IMR-90 (cell line): ENCODE results near the gene SLCO3A1. TPM values are rescaled to one million over a fixed set of nuclear protein-coding genes. Genes with fewer than 3 reads are reported as not detected.

Experiments
- ATAC-seq: fragments of 200-7000 bp; cut with Tn5 transposase; 2 replicates; pipeline ENCODE4 v1.9.1; 2020; ENCODE audit warnings: low read depth, mild to moderate bottlenecking, moderate library complexity
- BruUV-seq: library from RNA; stranded (reverse); fragments of 400-500 nt; replicated peaks from 2 replicates; lab custom pipeline; 2021; lab: Mats Ljungman, UMichigan
- CTCF ChIA-PET: fragments of 300-600 bp; formaldehyde crosslinking; extraction: SDS; loops from one replicate; lab custom pipeline; 2021; ENCODE audit warnings: antibody characterized with exemption; lab: Yijun Ruan, JAX
- POLR2A ChIA-PET: fragments of 300-600 bp; sonication (Branson Sonifier 250); formaldehyde crosslinking; loops from one replicate; lab custom pipeline; 2022; ENCODE audit warnings: antibody characterized with exemption; ENCODE audit not compliant: unreplicated experiment; lab: Charles Lee
- DNase-seq: peaks from one replicate; pipeline ENCODE4 v3.0.0; 2013
- H2AFZ ChIP-seq: replicated peaks from 2 replicates; pipeline ENCODE3; 2013; ENCODE audit warnings: low read length, mild to moderate bottlenecking; ENCODE audit not compliant: poor library complexity
- H2AK5ac ChIP-seq: 2 replicates; pipeline ENCODE4 v1.6.1; 2013; ENCODE audit warnings: low read depth, low read length, inconsistent platforms
- H2AK9ac ChIP-seq: replicated peaks from 2 replicates; pipeline ENCODE3; 2013; ENCODE audit warnings: mild to moderate bottlenecking, low read depth, low read length, moderate library complexity; ENCODE audit not compliant: poor library complexity
- H2BK120ac ChIP-seq: 2 replicates; pipeline ENCODE4 v1.6.1; 2013; ENCODE audit warnings: low read depth, low read length, inconsistent platforms
- H2BK15ac ChIP-seq: 3 replicates; pipeline ENCODE4 v1.6.1; 2013; ENCODE audit warnings: low read depth, low read length, inconsistent platforms
- H2BK20ac ChIP-seq: 2 replicates; pipeline ENCODE4 v1.6.1; 2013; ENCODE audit warnings: low read depth, mild to moderate bottlenecking, inconsistent platforms, low read length, moderate library complexity
- H2BK5ac ChIP-seq: 2 replicates; pipeline ENCODE4 v1.6.1; 2013; ENCODE audit warnings: mild to moderate bottlenecking, low read depth, low read length, inconsistent platforms; ENCODE audit not compliant: poor library complexity, severe bottlenecking
- H3K14ac ChIP-seq: replicated peaks from 2 replicates; pipeline ENCODE4 v1.6.1; 2013; ENCODE audit warnings: low read depth, low read length, inconsistent platforms
- H3K18ac ChIP-seq: 2 replicates; pipeline ENCODE4 v1.6.1; 2013; ENCODE audit warnings: low read depth, low read length, control low read depth
- H3K23ac ChIP-seq: 2 replicates; pipeline ENCODE4 v1.6.1; 2013; ENCODE audit warnings: low read depth, low read length, inconsistent platforms
- H3K27ac ChIP-seq: 2 replicates; pipeline ENCODE4 v1.5.1; 2013; ENCODE audit warnings: mild to moderate bottlenecking, control low read depth, low read length; ENCODE audit not compliant: insufficient read depth
- H3K27me3 ChIP-seq: 2 replicates; pipeline ENCODE4 v1.6.1; 2013; ENCODE audit warnings: low read length; ENCODE audit not compliant: control insufficient read depth, insufficient read depth
- H3K36me3 ChIP-seq: 2 replicates; pipeline ENCODE4 v1.6.1; 2013; ENCODE audit warnings: low read length, mixed read lengths; ENCODE audit not compliant: control insufficient read depth, insufficient read depth
- H3K4ac ChIP-seq: 2 replicates; pipeline ENCODE4 v1.6.1; 2013; ENCODE audit warnings: low read depth, low read length, inconsistent platforms
- H3K4me1 ChIP-seq: 2 replicates; pipeline ENCODE4 v1.6.1; 2013; ENCODE audit warnings: low read length, mixed read lengths; ENCODE audit not compliant: control insufficient read depth, insufficient read depth
- H3K4me2 ChIP-seq: 2 replicates; pipeline ENCODE4 v1.6.1; 2013; ENCODE audit warnings: low read depth, mild to moderate bottlenecking, control low read depth, low read length, moderate library complexity
- H3K4me3 ChIP-seq: 2 replicates; pipeline ENCODE4 v1.5.1; 2013; ENCODE audit warnings: low read depth, mild to moderate bottlenecking, control low read depth, low read length, moderate library complexity; ENCODE audit not compliant: insufficient read depth
- H3K56ac ChIP-seq: 2 replicates; pipeline ENCODE4 v1.6.1; 2013; ENCODE audit warnings: low read length, inconsistent platforms; ENCODE audit not compliant: insufficient read depth; ENCODE audit errors: extremely low read depth
- H3K79me1 ChIP-seq, 2 experiments: 2 replicates each; pipeline ENCODE4 v1.6.1; 2013; ENCODE audit warnings: low read length in 2 of 2, inconsistent platforms in 1 of 2, low read depth in 1 of 2
- H3K9ac ChIP-seq: 2 replicates; pipeline ENCODE4 v1.6.1; 2013; ENCODE audit warnings: low read depth, low read length, control low read depth
- H3K9me1 ChIP-seq: 2 replicates; pipeline ENCODE4 v1.6.1; 2013; ENCODE audit warnings: low read length, inconsistent platforms; ENCODE audit not compliant: insufficient read depth
- H3K9me3 ChIP-seq: 2 replicates; pipeline ENCODE4 v1.6.1; 2013; ENCODE audit warnings: low read length; ENCODE audit not compliant: control insufficient read depth, insufficient read depth
- H4K20me1 ChIP-seq: 2 replicates; pipeline ENCODE4 v1.6.1; 2013; ENCODE audit warnings: low read length, inconsistent platforms; ENCODE audit not compliant: insufficient read depth
- H4K5ac ChIP-seq: 2 replicates; pipeline ENCODE4 v1.6.1; 2013; ENCODE audit warnings: mild to moderate bottlenecking, low read depth, low read length, control low read depth
- H4K8ac ChIP-seq, 2 experiments: 2 replicates each; pipeline ENCODE4 v1.6.1; 2013; ENCODE audit warnings: low read depth in 2 of 2, low read length in 2 of 2, control low read depth in 1 of 2, inconsistent platforms in 1 of 2
- H4K91ac ChIP-seq: 2 replicates; pipeline ENCODE4 v1.6.1; 2013; ENCODE audit warnings: low read depth, low read length, inconsistent platforms; ENCODE audit not compliant: insufficient read depth
- CHD1 ChIP-seq: IDR thresholded peaks from 2 replicates; pipeline ENCODE4 v1.6.1; 2012; ENCODE audit warnings: low read depth, low read length, improper control_type of control experiment
- NFE2L2 ChIP-seq: fragments of 150-350 bp; IDR thresholded peaks from 2 replicates; pipeline ENCODE4 v1.6.1; 2016; ENCODE audit warnings: low read depth, mild to moderate bottlenecking, low read length
- WGBS, 2 experiments: methylation state at CpG; one replicate each; pipeline versions ENCODE4 v1.1.5 to v1.1.7; 2013; ENCODE audit warnings: missing lambda C conversion rate in 2 of 2; ENCODE audit not compliant: insufficient read length in 1 of 2; ENCODE audit errors: extremely low coverage in 2 of 2; 5-methylcytosine and 5-hydroxymethylcytosine counted together
- dilution Hi-C: fragments of 300-500 bp; cut with HindIII; formaldehyde crosslinking; loops from one replicate; pipeline ENCODE4 v1.14.3; 2018; ENCODE audit warnings: low sequenced_read_pairs; ENCODE audit not compliant: unreplicated experiment
- in situ Hi-C: fragments of 300-500 bp; cut with MboI; formaldehyde crosslinking; loops from 3 replicates; pipeline ENCODE4 v1.14.3; 2019; ENCODE audit warnings: low sequenced_read_pairs, inconsistent platforms, mixed read lengths
- intact Hi-C: fragments of 100-400 bp; cut with micrococcal nuclease; formaldehyde crosslinking; loops from 2 replicates; pipeline ENCODE4 v1.10.0; 2022
- polyA plus RNA-seq, 3 experiments: library from polyadenylated mRNA; depleted of rRNA; stranded (reverse); fragments of >200 nt; gene quantifications; 2 replicates each; pipeline ENCODE4 v1.2.3, GENCODE V29; 2012; ENCODE audit warnings: low replicate concordance in 1 of 3
- total RNA-seq: library from RNA; depleted of rRNA; stranded (reverse); fragments of >200 nt; gene quantifications from 2 replicates; pipeline ENCODE4 v1.2.3, GENCODE V29; 2012
- TF ChIP-seq, protein P1 (sequence below): fragments of 150-350 bp; IDR thresholded peaks from 2 replicates; pipeline ENCODE4 v1.6.1; 2016; ENCODE audit warnings: low read depth, mild to moderate bottlenecking, low read length, moderate library complexity, borderline replicate concordance

SLCO3A1 gene
- total and polyA plus RNA-seq, 2 of the 4 experiments (the other 2 are of a cell fraction): 4.7 to 8.1 TPM

DNA sequence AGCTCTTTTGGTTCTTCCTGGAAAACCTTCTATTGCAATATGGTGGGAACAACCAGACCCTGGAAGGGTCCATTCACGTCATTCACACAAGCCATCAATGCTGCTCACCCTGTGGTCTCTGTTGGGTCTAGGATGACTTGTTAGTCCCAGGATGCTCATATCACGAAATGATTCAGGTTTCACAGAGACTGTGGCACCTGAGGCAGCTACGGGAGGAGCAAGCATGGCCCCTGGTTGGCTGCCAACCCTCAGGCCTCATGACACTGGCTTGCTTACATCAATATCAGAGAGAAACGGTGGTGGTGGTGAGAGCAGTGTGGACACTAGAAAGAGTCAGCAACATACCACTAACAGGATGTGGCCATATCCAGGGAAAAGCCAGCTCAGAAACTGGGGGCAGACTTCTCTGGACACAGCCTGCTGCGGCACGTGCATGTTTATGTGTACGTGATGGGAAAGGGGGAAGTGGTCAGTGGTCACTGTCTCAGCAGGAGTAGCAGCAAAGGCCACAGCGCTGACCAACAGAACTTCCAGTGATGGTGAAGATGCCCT lies 331.2 kb downstream of the SLCO3A1 start:
- in situ Hi-C loops: no loop called here
- Histone ChIP-seq H3K23ac (no peak overlapping the region), H3K9me3 (no peaks in the 10 kb centered on the region; the same call in 1 of the 2 replicates), H4K5ac (no peak overlapping the region), H4K20me1 (no peaks in the 10 kb centered on the region), H2AK9ac (no peak overlapping the region), H2BK5ac (no peak overlapping the region), H3K4ac (no peak overlapping the region), H2AK5ac (no peak overlapping the region), H3K4me2 (no peak overlapping the region), H4K91ac (no peak overlapping the region), H3K56ac (no peak overlapping the region), H3K18ac (no peak overlapping the region), H3K36me3 (no peaks in the 10 kb centered on the region), H2AFZ (no peak overlapping the region), H3K79me1 (no peaks in the 10 kb centered on the region), H2BK120ac (no peak overlapping the region), H4K8ac (no peak overlapping the region), H3K14ac (no peak overlapping the region), H3K4me1 (no peaks in the 10 kb centered on the region), H2BK20ac (no peak overlapping the region), H3K9ac (no peak overlapping the region), H2BK15ac (no peak overlapping the region), H3K27me3 (no peaks in the 10 kb centered on the region), H3K27ac (no peak overlapping the region), H3K4me3 (no peak overlapping the region), H3K9me1 (no peaks in the 10 kb centered on the region)
- TF ChIP-seq, protein P1, sequence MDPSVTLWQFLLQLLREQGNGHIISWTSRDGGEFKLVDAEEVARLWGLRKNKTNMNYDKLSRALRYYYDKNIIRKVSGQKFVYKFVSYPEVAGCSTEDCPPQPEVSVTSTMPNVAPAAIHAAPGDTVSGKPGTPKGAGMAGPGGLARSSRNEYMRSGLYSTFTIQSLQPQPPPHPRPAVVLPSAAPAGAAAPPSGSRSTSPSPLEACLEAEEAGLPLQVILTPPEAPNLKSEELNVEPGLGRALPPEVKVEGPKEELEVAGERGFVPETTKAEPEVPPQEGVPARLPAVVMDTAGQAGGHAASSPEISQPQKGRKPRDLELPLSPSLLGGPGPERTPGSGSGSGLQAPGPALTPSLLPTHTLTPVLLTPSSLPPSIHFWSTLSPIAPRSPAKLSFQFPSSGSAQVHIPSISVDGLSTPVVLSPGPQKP: no peak
- no peak for TF ChIP-seq CHD1
- TF ChIP-seq NFE2L2: no peak
- dilution Hi-C loops: no loop called here
- no peak for ATAC-seq
- POLR2A ChIA-PET: no interaction called here
- intact Hi-C loops: no loop called here
- CTCF ChIA-PET: no interaction called here
- no peak for DNase-seq
- no TSS peak for BruUV-seq
- WGBS, 2 experiments: no CpG with 5 or more reads among the region's 8 CpGs
